Suprapubic skin (tissue), 4 donors: ENCODE data around the gene RHEB. TPM values are rescaled to one million over a fixed set of nuclear protein-coding genes. Genes with fewer than 3 reads are reported as not detected.
A peak's percentile ranks its signal among the peaks of the same experiment; 100 is the strongest.

Experiments used
- DNase-seq, 2 donors: peaks; one replicate each; pipeline ENCODE4 v3.0.0-alpha.2; 2019; ENCODE audit warnings: low spot score in 2 of 2
- H3K27ac ChIP-seq: fragments of 200-600 bp; sonication (generic); one replicate; pipeline ENCODE4 v1.5.1; 2019
- H3K27me3 ChIP-seq: fragments of 200-600 bp; sonication (generic); one replicate; pipeline ENCODE4 v1.5.1; 2019
- H3K36me3 ChIP-seq: fragments of 200-600 bp; sonication (generic); one replicate; pipeline ENCODE4 v1.5.1; 2019
- H3K4me1 ChIP-seq: fragments of 200-600 bp; sonication (generic); one replicate; pipeline ENCODE4 v1.5.1; 2019
- H3K4me3 ChIP-seq: fragments of 200-600 bp; sonication (generic); one replicate; pipeline ENCODE4 v1.5.1; 2019; ENCODE audit warnings: mild to moderate bottlenecking
- H3K9me3 ChIP-seq: fragments of 200-600 bp; sonication (generic); one replicate; pipeline ENCODE4 v1.5.1; 2019
- EP300 ChIP-seq: sonication (generic); formaldehyde crosslinking; IDR thresholded peaks from one replicate; pipeline ENCODE4 v1.6.1; 2017; ENCODE audit warnings: antibody characterized with exemption
- POLR2A ChIP-seq, 2 donors: fragments of 450-650 bp; IDR thresholded peaks; one replicate each; pipeline ENCODE4 v1.6.1; 2017; ENCODE audit warnings: antibody characterized with exemption in 2 of 2, mild to moderate bottlenecking in 2 of 2, moderate library complexity in 2 of 2
- POLR2AphosphoS5 ChIP-seq, 3 donors: sonication (generic); formaldehyde crosslinking; IDR thresholded peaks; one replicate each; pipeline ENCODE4 v1.6.1; 2017; ENCODE audit warnings: antibody characterized with exemption in 3 of 3
- WGBS: methylation state at CpG from one replicate; pipeline ENCODE4 v1.1.5; 2018; 5-methylcytosine and 5-hydroxymethylcytosine counted together
- total RNA-seq, 4 donors: library from RNA; depleted of rRNA; stranded (reverse); fragments of >200 nt; gene quantifications; one replicate each; pipeline ENCODE4 v1.1.0, GENCODE V29; 2016
- TF ChIP-seq, protein P1 (sequence below), 2 donors: fragments of 200-600 bp in 1 of 2; fragments of 450-650 bp in 1 of 2; sonication (generic) in 1 of 2; IDR thresholded peaks; one replicate each; pipeline ENCODE4 v1.5.1; 2016 to 2019; ENCODE audit warnings: antibody characterized with exemption in 2 of 2, mild to moderate bottlenecking in 1 of 2, moderate library complexity in 1 of 2

RHEB gene
- total RNA-seq, 4 donors from 2014 or later, result 46.5 to 62.2 (median 53.9) TPM

DNA sequence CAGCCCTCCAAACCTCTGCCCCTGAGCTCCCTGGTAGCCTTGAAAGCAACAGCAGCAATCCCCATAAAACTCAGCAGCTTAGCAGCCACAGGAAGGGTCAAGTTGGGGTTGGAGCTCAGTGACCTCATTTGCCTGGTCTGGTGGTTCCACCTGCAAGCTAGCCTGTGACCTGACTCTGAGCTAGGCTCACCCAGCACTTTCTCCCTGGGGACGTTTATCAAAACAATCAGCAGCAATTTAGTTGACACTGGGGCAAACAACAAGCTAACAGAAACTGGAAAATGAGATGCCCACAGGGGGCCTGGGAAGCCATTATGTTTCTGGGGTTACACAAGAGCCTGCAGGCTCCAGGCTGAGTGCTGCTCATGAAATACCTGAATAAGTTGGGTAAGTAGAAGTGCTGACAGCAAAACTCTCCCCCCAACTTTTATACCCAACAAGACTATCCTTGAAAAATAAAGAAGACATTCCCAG lies 57.4 kb downstream of the RHEB start:
- H3K4me3 ChIP-seq, result no peak overlapping the region
- H3K27me3 ChIP-seq, result no peaks in the 10 kb centered on the region
- H3K27ac ChIP-seq, result no peak overlapping the region
- no peaks in the 10 kb centered on the region for H3K9me3 ChIP-seq
- TF ChIP-seq EP300 (no peak), POLR2AphosphoS5 (IDR thresholded peaks at IDR 0.05) (no peak), POLR2A (IDR thresholded peaks at IDR 0.05) (no peak)
- TF ChIP-seq, protein P1, sequence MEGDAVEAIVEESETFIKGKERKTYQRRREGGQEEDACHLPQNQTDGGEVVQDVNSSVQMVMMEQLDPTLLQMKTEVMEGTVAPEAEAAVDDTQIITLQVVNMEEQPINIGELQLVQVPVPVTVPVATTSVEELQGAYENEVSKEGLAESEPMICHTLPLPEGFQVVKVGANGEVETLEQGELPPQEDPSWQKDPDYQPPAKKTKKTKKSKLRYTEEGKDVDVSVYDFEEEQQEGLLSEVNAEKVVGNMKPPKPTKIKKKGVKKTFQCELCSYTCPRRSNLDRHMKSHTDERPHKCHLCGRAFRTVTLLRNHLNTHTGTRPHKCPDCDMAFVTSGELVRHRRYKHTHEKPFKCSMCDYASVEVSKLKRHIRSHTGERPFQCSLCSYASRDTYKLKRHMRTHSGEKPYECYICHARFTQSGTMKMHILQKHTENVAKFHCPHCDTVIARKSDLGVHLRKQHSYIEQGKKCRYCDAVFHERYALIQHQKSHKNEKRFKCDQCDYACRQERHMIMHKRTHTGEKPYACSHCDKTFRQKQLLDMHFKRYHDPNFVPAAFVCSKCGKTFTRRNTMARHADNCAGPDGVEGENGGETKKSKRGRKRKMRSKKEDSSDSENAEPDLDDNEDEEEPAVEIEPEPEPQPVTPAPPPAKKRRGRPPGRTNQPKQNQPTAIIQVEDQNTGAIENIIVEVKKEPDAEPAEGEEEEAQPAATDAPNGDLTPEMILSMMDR (IDR thresholded peaks at IDR 0.05), result no peak
- no peak for DNase-seq
- 100% methylated on average over 1 of the region's 1 CpG for WGBS
- H3K36me3 ChIP-seq, result peaks cover 29% of the 10 kb centered on the region
- H3K4me1 ChIP-seq, result peaks cover 27% of the 10 kb centered on the region

DNA sequence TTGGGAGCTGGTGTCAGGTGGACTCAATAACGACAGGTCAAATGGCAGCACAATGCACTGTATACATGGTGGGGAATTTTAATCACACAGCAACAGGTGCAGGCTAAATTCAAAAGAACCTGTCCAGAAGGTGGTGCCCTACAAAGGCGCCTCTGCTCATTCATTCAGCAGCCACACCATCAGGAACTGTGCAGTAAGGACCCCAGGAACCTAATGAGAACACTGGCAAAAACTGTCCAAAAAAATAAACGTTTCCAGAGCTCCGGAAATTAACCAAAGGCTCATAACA lies 57.8 kb downstream of the RHEB start:
- H3K4me3 ChIP-seq, result no peak overlapping the region
- WGBS, result 77% methylated on average over 2 of the region's 4 CpGs
- peaks cover 27% of the 10 kb centered on the region for H3K4me1 ChIP-seq
- H3K27ac ChIP-seq, result no peak overlapping the region
- TF ChIP-seq POLR2A (IDR thresholded peaks at IDR 0.05) (no peak), EP300 (no peak)
- DNase-seq, result no peak
- no peaks in the 10 kb centered on the region for H3K27me3 ChIP-seq
- H3K36me3 ChIP-seq, result peaks cover 25% of the 10 kb centered on the region
- H3K9me3 ChIP-seq, result no peaks in the 10 kb centered on the region

- Histone ChIP-seq H3K27ac (peak overlapping the region; percentile 79), H3K4me3 (no peak overlapping the region), H3K36me3 (peaks cover 22% of the 10 kb centered on the region), H3K9me3 (no peaks in the 10 kb centered on the region), H3K27me3 (no peaks in the 10 kb centered on the region), H3K4me1 (peaks cover 27% of the 10 kb centered on the region)
- WGBS, result 80% methylated on average over 6 of the region's 6 CpGs
- TF ChIP-seq, protein P1 (IDR thresholded peaks at IDR 0.05), result no peak
- TF ChIP-seq POLR2A (IDR thresholded peaks at IDR 0.05), result no peak
- peak in 1 of 2 donors; percentile 57 for DNase-seq
Measured at GRCh38 chr7:151461096-151461941, 58.4 kb downstream of the RHEB start.

- no peak for DNase-seq
- H3K36me3 ChIP-seq, result peaks cover 13% of the 10 kb centered on the region
- 28% methylated on average over 5 of the region's 10 CpGs for WGBS
- TF ChIP-seq, protein P1 (IDR thresholded peaks at IDR 0.05), result no peak
- TF ChIP-seq EP300 (no peak), POLR2AphosphoS5 (IDR thresholded peaks at IDR 0.05) (no peak), POLR2A (IDR thresholded peaks at IDR 0.05) (no peak)
- peak overlapping the region; percentile 6 for H3K4me3 ChIP-seq
- H3K9me3 ChIP-seq, result no peaks in the 10 kb centered on the region
- peak overlapping the region; percentile 79 for H3K27ac ChIP-seq
- no peaks in the 10 kb centered on the region for H3K27me3 ChIP-seq
- H3K4me1 ChIP-seq, result peaks cover 27% of the 10 kb centered on the region
Measured at GRCh38 chr7:151460474-151460855, 59.2 kb downstream of the RHEB start.

GRCh38 chr7:151459726-151460473 lies 59.8 kb downstream of the RHEB start:
- peak overlapping the region; percentile 6 for H3K4me3 ChIP-seq
- peaks cover 8% of the 10 kb centered on the region for H3K36me3 ChIP-seq
- TF ChIP-seq POLR2AphosphoS5 (IDR thresholded peaks at IDR 0.05), result peak; percentile 28 to 66 (median 54)
- peak in 1 of 2 donors; percentile 17 for TF ChIP-seq POLR2A (IDR thresholded peaks at IDR 0.05)
- peak; percentile 98 for TF ChIP-seq EP300
- TF ChIP-seq, protein P1 (IDR thresholded peaks at IDR 0.05), result peak in 1 of 2 donors; percentile 12
- no peaks in the 10 kb centered on the region for H3K9me3 ChIP-seq
- WGBS, result 19% methylated on average over 7 of the region's 25 CpGs
- peak overlapping the region; percentile 79 for H3K27ac ChIP-seq
- peak; percentile 92 to 94 for DNase-seq
- H3K27me3 ChIP-seq, result no peaks in the 10 kb centered on the region
- H3K4me1 ChIP-seq, result peaks cover 27% of the 10 kb centered on the region
